Stimulated activated naive CD4-positive, alpha-beta T cell (primary cell): ENCODE measurements around the gene ATP7B.

Experiments
- DNase-seq, 6 experiments: peaks; one replicate each; lab custom pipeline; 2025; lab: John Stamatoyannopoulos, UW

The ATP7B gene

GRCh38 chr13:51950722-51951121 lies 60.5 kb downstream of the ATP7B start:
- DNase-seq: peak in 4 of 6 experiments; percentile 21 to 69 (median 58)

GRCh38 chr13:51946163-51946669 lies 65.0 kb downstream of the ATP7B start:
- DNase-seq: no peak

GRCh38 chr13:51945149-51945548 lies 66.1 kb downstream of the ATP7B start:
- DNase-seq: no peak

- DNase-seq: no peak
Measured at GRCh38 chr13:51944428-51944827, 66.8 kb downstream of the ATP7B start.

GRCh38 chr13:51943721-51944120 lies 67.5 kb downstream of the ATP7B start:
- no peak for DNase-seq

GRCh38 chr13:51942189-51942588 lies 69.1 kb downstream of the ATP7B start:
- DNase-seq: peak in 5 of 6 experiments; percentile 4 to 52 (median 39)

- no peak for DNase-seq
Measured at GRCh38 chr13:51938454-51938853, 72.8 kb downstream of the ATP7B start.

GRCh38 chr13:51937320-51938290 lies 73.6 kb downstream of the ATP7B start:
- DNase-seq: no peak

- DNase-seq: no peak
Measured at GRCh38 chr13:51935326-51936171, 75.7 kb downstream of the ATP7B start.

GRCh38 chr13:51934461-51935087 lies 76.7 kb downstream of the ATP7B start:
- no peak for DNase-seq

- DNase-seq: no peak
Measured at GRCh38 chr13:51933466-51934058, 77.7 kb downstream of the ATP7B start.

- DNase-seq: no peak
Measured at GRCh38 chr13:51932231-51932630, 79.0 kb downstream of the ATP7B start.

GRCh38 chr13:51931606-51932005 lies 79.6 kb downstream of the ATP7B start:
- DNase-seq: no peak

- DNase-seq: no peak
Measured at GRCh38 chr13:51929699-51930098, 81.6 kb downstream of the ATP7B start.

GRCh38 chr13:51928231-51928630 lies 83.0 kb downstream of the ATP7B start:
- no peak for DNase-seq

GRCh38 chr13:51927129-51927528 lies 84.1 kb downstream of the ATP7B start:
- DNase-seq: no peak

GRCh38 chr13:51926528-51926885 lies 84.7 kb downstream of the ATP7B start:
- DNase-seq: no peak

GRCh38 chr13:51925865-51926527 lies 85.3 kb downstream of the ATP7B start:
- no peak for DNase-seq

GRCh38 chr13:51924756-51925544 lies 86.3 kb downstream of the ATP7B start:
- DNase-seq: no peak

GRCh38 chr13:51923983-51924539 lies 87.2 kb downstream of the ATP7B start:
- DNase-seq: no peak
